ENCODE measurements around the gene CCL18.

CCL18 gene

DNA sequence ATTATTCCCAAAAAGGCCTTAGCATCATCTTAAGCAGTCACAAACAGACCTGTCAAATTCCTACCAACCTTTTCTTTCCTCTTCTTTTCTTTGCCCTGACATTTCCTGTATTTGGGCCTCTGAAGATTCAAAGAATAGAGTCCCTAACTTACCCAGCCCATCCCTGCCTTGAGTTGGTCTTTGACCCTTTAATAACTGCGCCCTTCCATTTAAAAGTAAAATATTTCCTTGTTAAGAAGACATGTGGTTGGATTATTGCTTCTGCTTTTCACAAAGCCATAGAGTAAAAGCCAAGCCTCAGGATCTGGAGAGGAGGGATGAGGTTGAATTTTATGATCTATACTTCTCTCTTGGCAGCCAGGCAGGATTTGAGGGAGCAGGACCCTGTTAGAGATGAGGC, 33.1 kb upstream of the CCL18 start:
- Histone ChIP-seq H3K4me1 (ENCODE audit: control insufficient read depth, insufficient read depth, low read depth, low read length) (no peaks in the 10 kb centered on the region), H3K27me3 (ENCODE audit: control insufficient read depth in 1 of 2, insufficient read depth in 1 of 2, low read length in 2 of 2) (peaks cover 6 to 49% of the 10 kb centered on the region in 2 experiments), H3K9ac (ENCODE audit: low read length) (no peak overlapping the region), H2AFZ (ENCODE audit: low read depth, low read length) (no peak overlapping the region), H3K9me3 (ENCODE audit: control insufficient read depth, low read length) (no peaks in the 10 kb centered on the region), H3K14ac (ENCODE audit: low read length in 2 of 2) (no peak overlapping the region), H2BK15ac (ENCODE audit: low read depth, poor library complexity, severe bottlenecking) (no peak overlapping the region), H2BK5ac (ENCODE audit: low read depth, low read length, poor library complexity, severe bottlenecking) (no peak overlapping the region), H4K8ac (ENCODE audit: low read length) (no peak overlapping the region), H3K27ac (ENCODE audit: low read length, poor library complexity, severe bottlenecking) (no peak overlapping the region), H2BK12ac (ENCODE audit: low read length in 2 of 2) (no peak overlapping the region), H2BK120ac (ENCODE audit: low read depth, low read length) (no peak overlapping the region), H3K4me3 (ENCODE audit: insufficient read depth in 1 of 2, low read depth in 1 of 2, low read length in 2 of 2) (no peak overlapping the region), H3K79me1 (replicated peaks; ENCODE audit: low read length, poor library complexity, severe bottlenecking) (no peaks in the 10 kb centered on the region), H3K4me2 (ENCODE audit: low read length, poor library complexity, severe bottlenecking) (no peak overlapping the region), H4K91ac (ENCODE audit: low read length) (no peak overlapping the region), H3K18ac (ENCODE audit: low read depth in 1 of 2, low read length in 2 of 2) (no peak overlapping the region), H2AK5ac (ENCODE audit: low read length, severe bottlenecking) (no peak overlapping the region), H3K4ac (ENCODE audit: low read depth in 1 of 2, low read length in 2 of 2) (no peak overlapping the region), H3K36me3 (ENCODE audit: control insufficient read depth in 1 of 2, insufficient read depth in 2 of 2, low read depth in 1 of 2, low read length in 2 of 2) (no peaks in the 10 kb centered on the region), H3K23ac (ENCODE audit: low read length in 2 of 2) (no peak overlapping the region)
- no CpG with 5 or more reads among the region's 1 CpG for WGBS
- DNase-seq = no peak

DNA sequence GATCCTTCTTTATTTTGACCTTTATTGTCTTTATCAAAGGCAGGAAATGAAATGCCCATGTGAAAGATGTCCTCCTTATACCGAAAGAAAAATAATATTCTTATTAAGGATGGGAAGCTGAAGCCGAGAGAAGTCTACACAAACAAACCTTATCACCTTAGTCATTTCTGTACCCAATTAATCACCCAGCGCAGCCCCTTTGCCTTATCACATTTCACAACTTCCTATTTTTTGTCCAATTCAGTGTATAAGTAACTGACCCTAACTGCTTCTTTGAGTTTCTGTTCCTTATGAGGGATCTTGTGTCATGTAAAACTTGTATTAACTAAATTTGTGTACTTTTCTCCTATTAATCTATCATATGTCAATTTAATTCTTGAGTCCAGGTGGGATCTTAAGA, 29.9 kb upstream of the CCL18 start:
- Histone ChIP-seq H3K4me1 (ENCODE audit: control insufficient read depth, insufficient read depth, low read depth, low read length) (no peaks in the 10 kb centered on the region), H2AK5ac (ENCODE audit: low read length, severe bottlenecking) (no peak overlapping the region), H3K9me3 (ENCODE audit: control insufficient read depth, low read length) (no peaks in the 10 kb centered on the region), H3K36me3 (ENCODE audit: control insufficient read depth in 1 of 2, insufficient read depth in 2 of 2, low read depth in 1 of 2, low read length in 2 of 2) (no peaks in the 10 kb centered on the region), H3K14ac (ENCODE audit: low read length in 2 of 2) (no peak overlapping the region), H3K4ac (ENCODE audit: low read depth in 1 of 2, low read length in 2 of 2) (no peak overlapping the region), H2BK12ac (ENCODE audit: low read length in 2 of 2) (no peak overlapping the region), H3K4me3 (ENCODE audit: insufficient read depth in 1 of 2, low read depth in 1 of 2, low read length in 2 of 2) (no peak overlapping the region), H3K18ac (ENCODE audit: low read depth in 1 of 2, low read length in 2 of 2) (no peak overlapping the region), H3K9ac (ENCODE audit: low read length) (no peak overlapping the region), H3K27me3 (ENCODE audit: control insufficient read depth in 1 of 2, insufficient read depth in 1 of 2, low read length in 2 of 2) (peaks cover 6 to 41% of the 10 kb centered on the region in 2 experiments), H2BK15ac (ENCODE audit: low read depth, poor library complexity, severe bottlenecking) (no peak overlapping the region), H3K27ac (ENCODE audit: low read length, poor library complexity, severe bottlenecking) (no peak overlapping the region), H4K91ac (ENCODE audit: low read length) (no peak overlapping the region), H3K4me2 (ENCODE audit: low read length, poor library complexity, severe bottlenecking) (no peak overlapping the region), H2AFZ (ENCODE audit: low read depth, low read length) (no peak overlapping the region), H4K8ac (ENCODE audit: low read length) (no peak overlapping the region), H3K79me1 (replicated peaks; ENCODE audit: low read length, poor library complexity, severe bottlenecking) (no peaks in the 10 kb centered on the region), H2BK5ac (ENCODE audit: low read depth, low read length, poor library complexity, severe bottlenecking) (no peak overlapping the region), H2BK120ac (ENCODE audit: low read depth, low read length) (no peak overlapping the region), H3K23ac (ENCODE audit: low read length in 2 of 2) (no peak overlapping the region)
- WGBS = 95% methylated on average over 2 of the region's 3 CpGs
- no peak for DNase-seq

DNA sequence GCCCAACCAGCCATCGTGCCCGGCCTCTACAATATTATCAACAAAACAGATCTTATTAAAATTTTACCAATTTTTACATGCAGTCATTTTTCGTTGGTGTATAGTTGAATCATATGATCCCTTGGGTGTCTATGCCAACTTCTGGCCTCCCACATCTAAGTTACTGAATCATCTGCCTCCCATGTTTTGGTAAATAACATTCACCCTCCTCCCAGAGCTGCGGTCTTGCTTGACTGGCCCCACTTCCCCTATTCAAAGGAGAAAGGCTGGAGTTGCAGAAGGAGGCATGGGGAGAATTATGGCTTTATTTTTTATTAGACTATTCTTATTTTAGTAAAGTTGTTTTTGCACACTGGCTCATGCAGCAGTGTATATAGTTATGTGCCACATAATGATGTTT, 27.8 kb upstream of the CCL18 start:
- Histone ChIP-seq H3K79me1 (replicated peaks; ENCODE audit: low read length, poor library complexity, severe bottlenecking) (no peaks in the 10 kb centered on the region), H3K14ac (ENCODE audit: low read length in 2 of 2) (no peak overlapping the region), H4K91ac (ENCODE audit: low read length) (no peak overlapping the region), H2BK15ac (ENCODE audit: low read depth, poor library complexity, severe bottlenecking) (no peak overlapping the region), H3K4me3 (ENCODE audit: insufficient read depth in 1 of 2, low read depth in 1 of 2, low read length in 2 of 2) (no peak overlapping the region), H2BK12ac (ENCODE audit: low read length in 2 of 2) (no peak overlapping the region), H3K27me3 (ENCODE audit: control insufficient read depth in 1 of 2, insufficient read depth in 1 of 2, low read length in 2 of 2) (peaks cover 6 to 29% of the 10 kb centered on the region in 2 experiments), H3K4ac (ENCODE audit: low read depth in 1 of 2, low read length in 2 of 2) (no peak overlapping the region), H3K18ac (ENCODE audit: low read depth in 1 of 2, low read length in 2 of 2) (no peak overlapping the region), H3K23ac (ENCODE audit: low read length in 2 of 2) (no peak overlapping the region), H2AK5ac (ENCODE audit: low read length, severe bottlenecking) (no peak overlapping the region), H3K9ac (ENCODE audit: low read length) (no peak overlapping the region), H3K9me3 (ENCODE audit: control insufficient read depth, low read length) (no peaks in the 10 kb centered on the region), H2BK5ac (ENCODE audit: low read depth, low read length, poor library complexity, severe bottlenecking) (no peak overlapping the region), H3K4me1 (ENCODE audit: control insufficient read depth, insufficient read depth, low read depth, low read length) (no peaks in the 10 kb centered on the region), H3K4me2 (ENCODE audit: low read length, poor library complexity, severe bottlenecking) (no peak overlapping the region), H2BK120ac (ENCODE audit: low read depth, low read length) (no peak overlapping the region), H2AFZ (ENCODE audit: low read depth, low read length) (no peak overlapping the region), H4K8ac (ENCODE audit: low read length) (no peak overlapping the region), H3K27ac (ENCODE audit: low read length, poor library complexity, severe bottlenecking) (no peak overlapping the region), H3K36me3 (ENCODE audit: control insufficient read depth in 1 of 2, insufficient read depth in 2 of 2, low read depth in 1 of 2, low read length in 2 of 2) (no peaks in the 10 kb centered on the region)
- WGBS = 93% methylated on average over 2 of the region's 4 CpGs
- no peak for DNase-seq

DNA sequence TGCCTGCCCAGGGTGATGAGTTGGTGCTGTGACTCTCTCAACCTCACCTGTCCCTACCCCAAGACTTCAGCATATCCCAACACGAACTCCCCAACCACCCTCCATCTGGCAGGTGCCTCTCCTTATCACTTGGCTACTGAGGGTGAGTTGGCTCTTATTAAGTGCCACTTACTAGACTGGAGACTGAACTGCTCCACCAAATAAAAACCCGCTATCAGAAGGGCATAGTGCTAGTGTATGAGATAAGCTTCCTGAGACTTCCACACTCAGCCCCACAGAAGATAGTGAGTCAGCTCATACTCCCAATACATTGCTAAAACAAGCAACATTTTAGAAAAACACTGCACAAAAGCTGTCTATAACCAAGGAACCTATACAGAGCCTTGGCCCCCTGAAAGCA, 16.0 kb upstream of the CCL18 start:
- no peaks in the 10 kb centered on the region for H3K4me1 ChIP-seq (ENCODE audit: control insufficient read depth, insufficient read depth, low read depth, low read length)
- H2BK5ac ChIP-seq (ENCODE audit: low read depth, low read length, poor library complexity, severe bottlenecking) = no peak overlapping the region
- H2AFZ ChIP-seq (ENCODE audit: low read depth, low read length) = no peak overlapping the region
- H3K18ac ChIP-seq (ENCODE audit: low read depth in 1 of 2, low read length in 2 of 2) = no peak overlapping the region
- H3K9me3 ChIP-seq (ENCODE audit: control insufficient read depth, low read length) = peaks cover 5% of the 10 kb centered on the region
- H3K4me2 ChIP-seq (ENCODE audit: low read length, poor library complexity, severe bottlenecking) = no peak overlapping the region
- H4K91ac ChIP-seq (ENCODE audit: low read length) = no peak overlapping the region
- no peak overlapping the region for H2BK120ac ChIP-seq (ENCODE audit: low read depth, low read length)
- H3K4ac ChIP-seq (ENCODE audit: low read depth in 1 of 2, low read length in 2 of 2) = no peak overlapping the region
- no peaks in the 10 kb centered on the region for H3K79me1 ChIP-seq (replicated peaks; ENCODE audit: low read length, poor library complexity, severe bottlenecking)
- no peak overlapping the region for H3K27ac ChIP-seq (ENCODE audit: low read length, poor library complexity, severe bottlenecking)
- H4K8ac ChIP-seq (ENCODE audit: low read length) = no peak overlapping the region
- no peak overlapping the region for H3K14ac ChIP-seq (ENCODE audit: low read length in 2 of 2)
- no peak overlapping the region for H3K9ac ChIP-seq (ENCODE audit: low read length)
- no peak for DNase-seq
- H2BK12ac ChIP-seq (ENCODE audit: low read length in 2 of 2) = no peak overlapping the region
- no peak overlapping the region for H3K4me3 ChIP-seq (ENCODE audit: insufficient read depth in 1 of 2, low read depth in 1 of 2, low read length in 2 of 2)
- no peak overlapping the region for H3K23ac ChIP-seq (ENCODE audit: low read length in 2 of 2)
- H2BK15ac ChIP-seq (ENCODE audit: low read depth, poor library complexity, severe bottlenecking) = no peak overlapping the region
- WGBS = 60% methylated on average over 2 of the region's 2 CpGs
- no peaks in the 10 kb centered on the region for H3K27me3 ChIP-seq (ENCODE audit: control insufficient read depth in 1 of 2, insufficient read depth in 1 of 2, low read length in 2 of 2)
- H2AK5ac ChIP-seq (ENCODE audit: low read length, severe bottlenecking) = no peak overlapping the region
- H3K36me3 ChIP-seq (ENCODE audit: control insufficient read depth in 1 of 2, insufficient read depth in 2 of 2, low read depth in 1 of 2, low read length in 2 of 2) = no peaks in the 10 kb centered on the region

Data from mesenchymal stem cell (in vitro differentiated cells and primary cell).